Measurements from ENCODE around the gene GAA.

The GAA gene

GRCh38 chr17:80091376-80091775 is 10.0 kb upstream of the GAA start:
- H3K4me3 ChIP-seq (ENCODE audit: control insufficient read depth, low read depth, low read length): no peak overlapping the region
- no peak for TF ChIP-seq CTCF (conservative IDR thresholded peaks at IDR 0.05; ENCODE audit: control insufficient read depth, insufficient read depth, low read depth, low read length)

GRCh38 chr17:80092959-80093358 is 8.4 kb upstream of the GAA start:
- no peak overlapping the region for H3K4me3 ChIP-seq (ENCODE audit: control insufficient read depth, low read depth, low read length)
- DNase-seq (ENCODE audit: low read depth): no peak
- TF ChIP-seq CTCF (conservative IDR thresholded peaks at IDR 0.05; ENCODE audit: control insufficient read depth, insufficient read depth, low read depth, low read length): no peak

More at GRCh38 chr17:80091376-80091775, 10.0 kb upstream of the GAA start:
- no peak for DNase-seq (ENCODE audit: low read depth)

- TF ChIP-seq CTCF (conservative IDR thresholded peaks at IDR 0.05; ENCODE audit: control insufficient read depth, insufficient read depth, low read depth, low read length): no peak
- no peak for DNase-seq (ENCODE audit: low read depth)
- H3K4me3 ChIP-seq (ENCODE audit: control insufficient read depth, low read depth, low read length): no peak overlapping the region
Measured at GRCh38 chr17:80095038-80095843, 6.1 kb upstream of the GAA start.

- no peak for TF ChIP-seq CTCF (conservative IDR thresholded peaks at IDR 0.05; ENCODE audit: control insufficient read depth, insufficient read depth, low read depth, low read length)
- no peak for DNase-seq (ENCODE audit: low read depth)
- H3K4me3 ChIP-seq (ENCODE audit: control insufficient read depth, low read depth, low read length): no peak overlapping the region
Measured at GRCh38 chr17:80095844-80096475, 5.4 kb upstream of the GAA start.

- no peak for TF ChIP-seq CTCF (conservative IDR thresholded peaks at IDR 0.05; ENCODE audit: control insufficient read depth, insufficient read depth, low read depth, low read length)
- DNase-seq (ENCODE audit: low read depth): no peak
- H3K4me3 ChIP-seq (ENCODE audit: control insufficient read depth, low read depth, low read length): no peak overlapping the region
Measured at GRCh38 chr17:80096561-80097021, 4.8 kb upstream of the GAA start.

GRCh38 chr17:80097127-80097621 is 4.2 kb upstream of the GAA start:
- no peak for TF ChIP-seq CTCF (conservative IDR thresholded peaks at IDR 0.05; ENCODE audit: control insufficient read depth, insufficient read depth, low read depth, low read length)
- no peak overlapping the region for H3K4me3 ChIP-seq (ENCODE audit: control insufficient read depth, low read depth, low read length)
- no peak for DNase-seq (ENCODE audit: low read depth)

Data from fibroblast of mammary gland (primary cell).